Measurements from ENCODE around the gene SLAIN1.

DNA sequence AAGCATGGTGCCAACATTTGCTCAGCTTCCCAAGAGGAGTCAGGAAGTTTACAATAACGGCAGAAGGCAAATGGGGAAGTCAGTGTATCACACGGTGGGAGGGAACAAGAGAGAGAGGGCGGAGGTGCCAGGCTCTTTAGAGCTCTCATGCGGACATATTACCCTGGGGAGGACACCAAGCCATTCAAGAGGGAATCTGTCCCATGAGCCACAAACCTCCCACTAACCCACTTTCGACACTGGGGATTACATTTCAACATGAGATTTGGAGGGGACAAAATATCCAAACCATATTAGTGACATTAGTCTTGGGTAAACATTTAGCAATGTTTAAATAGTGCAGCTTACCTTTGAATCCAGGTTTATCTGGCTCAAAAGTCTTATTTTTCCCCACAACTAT, 69.9 kb downstream of the SLAIN1 start:
- TF ChIP-seq POLR2A (IDR thresholded peaks at IDR 0.05; ENCODE audit: low read length): no peak
- no peak for TF ChIP-seq GATA1 (IDR thresholded peaks at IDR 0.05; ENCODE audit: low read depth, low read length)

Measured in erythroblast (primary cell).